Cortex of kidney (tissue), 1 donor: ENCODE data around the gene AFG1L.

Experiments
- DNase-seq: peaks from one replicate; lab custom pipeline; 2025; lab: John Stamatoyannopoulos, UW

AFG1L gene

DNA sequence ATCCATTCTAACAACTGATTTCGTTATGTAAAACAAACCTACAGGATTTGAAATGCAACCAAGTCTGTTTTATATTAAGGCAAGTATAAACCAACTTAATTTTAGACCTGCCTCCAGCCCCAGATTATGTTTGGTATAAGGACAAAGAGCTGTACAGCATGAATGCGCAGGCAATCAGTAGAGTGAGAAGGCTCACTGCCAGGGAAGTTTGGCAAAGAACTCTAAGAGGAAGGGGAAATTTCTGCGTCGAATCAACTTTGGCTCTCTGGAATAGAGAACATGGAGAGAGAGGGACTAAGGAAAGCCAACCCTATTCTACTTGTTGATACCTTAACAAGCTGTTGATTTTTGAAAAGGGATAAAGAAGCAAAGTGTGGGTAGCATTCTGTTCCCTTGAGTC lies 168.9 kb downstream of the AFG1L start:
- no peak for DNase-seq

DNA sequence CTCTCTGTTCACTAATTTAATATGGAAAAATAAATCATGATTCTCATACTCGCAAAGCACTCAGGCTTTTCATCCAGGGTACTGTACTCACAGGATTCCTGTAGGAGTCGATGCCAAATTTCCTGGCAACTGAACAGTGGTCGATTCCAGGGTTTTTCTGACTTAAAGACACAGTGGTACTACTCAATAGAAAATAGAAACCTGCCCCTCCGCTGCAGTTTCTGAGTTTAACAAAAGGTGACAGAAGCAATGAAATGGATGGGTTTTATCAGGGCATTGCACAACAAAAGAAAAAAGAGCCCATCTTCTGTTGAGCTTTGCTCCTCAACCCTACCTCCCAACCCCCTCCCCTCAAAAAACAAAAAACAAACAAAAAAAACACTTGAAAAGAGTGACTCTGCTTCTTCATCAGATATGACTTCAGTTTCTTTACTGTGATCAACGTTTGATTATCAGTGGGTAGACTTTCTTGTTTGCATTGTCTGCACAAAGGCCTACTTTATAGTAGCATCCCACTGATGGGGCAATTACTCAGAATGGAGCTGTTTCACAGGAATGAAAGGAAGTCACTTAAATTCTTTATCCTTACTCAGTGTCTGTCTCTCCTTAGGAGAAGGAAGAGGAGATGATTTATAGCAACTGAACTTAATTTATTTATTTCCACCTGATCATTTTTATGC lies 169.7 kb downstream of the AFG1L start:
- DNase-seq = no peak

DNA sequence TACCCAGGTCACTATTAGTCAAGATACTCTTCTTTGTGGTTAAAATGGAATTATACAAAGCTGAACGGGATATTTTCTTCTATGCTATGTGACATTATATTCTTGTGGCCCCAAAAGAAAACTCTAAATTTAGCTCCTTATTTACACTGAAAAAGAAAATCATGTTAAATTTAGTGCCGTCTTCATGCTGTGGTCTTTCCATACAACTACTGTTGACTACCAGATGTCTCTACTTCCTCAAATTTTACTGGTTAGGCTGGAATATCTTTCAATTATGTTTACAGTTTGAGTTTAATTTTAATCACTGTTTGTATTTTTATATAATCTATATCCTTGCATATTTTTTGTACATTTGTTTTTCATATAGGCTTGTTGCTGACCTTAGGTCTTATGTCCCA lies 170.2 kb downstream of the AFG1L start:
- no peak for DNase-seq

DNA sequence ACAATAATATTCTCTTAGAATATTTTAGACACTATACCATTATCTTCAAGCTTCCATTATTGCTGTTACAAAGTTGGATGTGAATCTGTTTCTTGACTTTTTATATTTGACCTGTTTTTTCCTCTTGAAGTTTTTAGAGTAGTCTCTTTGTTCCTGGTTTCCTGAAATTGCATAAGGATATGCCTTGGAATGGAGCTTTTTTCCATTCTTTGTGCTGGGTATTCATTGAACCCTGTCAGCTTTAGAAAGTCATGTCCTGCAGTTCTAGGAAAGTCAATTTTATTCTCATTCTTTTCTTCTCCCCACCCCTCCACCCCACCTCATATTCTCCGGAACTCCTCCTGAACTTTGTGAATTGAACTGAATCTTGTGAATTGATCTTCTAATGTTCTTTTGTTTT lies 173.5 kb downstream of the AFG1L start:
- no peak for DNase-seq

DNA sequence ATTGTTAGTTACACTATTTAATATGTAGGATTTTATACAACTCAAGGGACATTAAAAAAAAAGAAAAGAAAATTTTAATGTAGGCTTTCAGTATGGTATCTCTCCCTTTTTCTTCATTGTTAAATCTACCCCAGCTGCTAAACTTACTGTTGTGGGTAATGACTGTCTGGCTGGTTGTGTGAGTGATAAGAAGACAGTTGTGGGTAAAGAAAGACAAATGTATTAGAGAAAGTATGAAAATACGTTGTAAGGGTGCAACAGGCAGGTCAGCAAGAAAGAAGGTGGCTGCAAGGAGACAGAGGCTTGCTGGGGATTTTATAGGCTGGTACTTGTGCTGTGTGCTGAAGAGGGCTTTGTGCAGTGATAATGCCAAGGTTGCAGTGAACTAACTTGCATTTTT lies 174.5 kb downstream of the AFG1L start:
- no peak for DNase-seq

DNA sequence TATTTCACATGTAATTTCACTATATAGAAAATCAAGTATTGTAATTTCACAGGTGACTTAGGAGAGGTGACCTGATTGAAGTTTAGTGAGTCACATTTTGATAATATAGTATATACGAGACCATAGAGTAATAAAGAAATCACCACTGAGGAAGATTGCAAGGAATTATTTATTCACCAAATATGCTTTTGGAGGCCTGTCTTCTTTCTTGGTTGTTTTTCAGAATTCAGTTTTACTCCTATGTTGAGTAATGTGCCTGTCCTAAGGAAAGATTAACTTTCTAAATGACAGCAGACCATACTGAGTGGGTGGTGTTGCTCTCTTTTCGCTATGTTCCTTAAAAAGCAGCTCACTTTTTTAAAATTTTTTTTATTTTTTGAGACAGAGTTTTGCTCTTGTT lies 178.3 kb downstream of the AFG1L start:
- DNase-seq = no peak

DNA sequence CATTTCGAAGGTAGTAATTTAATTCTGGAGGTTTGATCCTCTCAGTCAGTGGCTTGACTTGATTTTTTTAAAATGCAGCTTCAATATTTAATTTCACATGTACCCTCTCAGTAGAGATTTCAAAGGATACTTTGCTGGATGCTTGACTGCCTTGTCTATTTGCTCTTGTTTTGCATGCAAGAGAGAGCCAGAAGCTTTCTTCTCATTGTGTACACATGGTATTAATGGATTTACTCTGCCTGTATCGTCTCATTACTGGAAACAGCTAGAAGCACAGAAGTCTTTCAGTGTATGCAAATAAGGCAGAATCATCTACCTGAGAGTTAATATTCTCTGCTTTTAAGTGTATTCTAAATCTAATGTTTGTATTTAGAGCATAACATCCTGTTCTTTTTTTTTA lies 181.5 kb downstream of the AFG1L start:
- DNase-seq = no peak

DNA sequence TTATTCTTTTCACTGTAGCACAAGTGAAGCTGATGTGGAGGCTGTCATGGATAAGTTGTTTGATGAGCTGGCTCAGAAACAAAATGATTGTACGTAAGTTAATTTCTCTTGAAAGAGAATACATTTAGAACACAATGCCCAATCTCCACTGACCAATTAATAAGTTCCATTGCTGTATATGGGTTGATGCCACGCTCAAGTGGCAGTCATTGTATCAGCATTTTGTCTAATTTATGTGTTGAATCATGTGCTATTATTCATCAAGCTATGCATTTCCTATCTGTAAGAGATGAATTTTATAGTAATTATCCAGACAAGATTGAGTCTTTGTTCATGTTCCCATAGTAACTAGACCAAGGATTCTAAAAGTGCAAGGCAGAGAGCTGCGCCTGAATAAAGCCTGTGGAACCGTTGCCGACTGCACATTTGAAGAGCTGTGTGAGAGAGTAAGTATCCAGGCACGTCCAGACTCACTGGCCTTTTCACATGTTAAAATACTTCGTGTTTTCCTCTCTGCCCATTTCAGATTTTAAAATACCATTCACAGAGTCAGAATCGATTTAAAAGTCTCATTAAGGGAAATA lies 182.1 kb downstream of the AFG1L start:
- no peak for DNase-seq

DNA sequence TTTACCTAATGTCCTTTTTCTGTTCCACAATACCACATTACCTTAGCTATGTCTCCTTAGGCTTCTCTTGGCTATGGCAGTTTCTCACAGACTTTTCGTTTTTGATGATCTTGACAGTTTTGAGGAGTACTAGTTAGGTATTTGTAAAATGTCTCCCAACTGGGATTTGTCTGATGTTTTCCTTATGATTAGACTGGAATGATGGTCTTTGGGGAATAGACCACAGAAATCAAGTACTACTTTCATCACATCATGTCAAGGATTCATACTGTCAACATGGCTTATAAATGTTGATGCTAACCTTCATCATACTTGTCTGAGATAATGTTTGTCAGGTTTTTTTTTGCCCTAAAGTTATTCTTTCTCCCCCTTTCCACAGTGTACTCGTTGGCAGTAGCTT lies 187.7 kb downstream of the AFG1L start:
- DNase-seq = no peak

DNA sequence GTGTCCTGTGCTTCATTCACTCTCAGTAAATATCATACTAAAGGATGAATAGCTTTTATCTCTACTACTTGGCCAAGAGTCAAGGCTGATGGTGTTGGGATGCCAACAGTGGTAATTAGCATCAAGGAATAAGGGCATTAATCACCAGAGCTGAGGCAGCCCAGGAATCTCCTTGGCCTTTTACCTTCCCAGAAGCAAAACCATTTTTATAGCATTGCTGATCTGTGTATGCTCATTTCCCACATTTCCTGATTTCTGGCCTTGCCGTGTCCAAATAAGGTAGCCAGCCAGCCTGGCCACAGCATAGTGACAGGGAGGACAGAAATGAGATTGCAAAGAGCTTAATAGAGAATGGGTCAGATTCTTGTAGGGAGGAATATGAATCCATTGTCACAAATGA lies 189.2 kb downstream of the AFG1L start:
- DNase-seq = no peak

DNA sequence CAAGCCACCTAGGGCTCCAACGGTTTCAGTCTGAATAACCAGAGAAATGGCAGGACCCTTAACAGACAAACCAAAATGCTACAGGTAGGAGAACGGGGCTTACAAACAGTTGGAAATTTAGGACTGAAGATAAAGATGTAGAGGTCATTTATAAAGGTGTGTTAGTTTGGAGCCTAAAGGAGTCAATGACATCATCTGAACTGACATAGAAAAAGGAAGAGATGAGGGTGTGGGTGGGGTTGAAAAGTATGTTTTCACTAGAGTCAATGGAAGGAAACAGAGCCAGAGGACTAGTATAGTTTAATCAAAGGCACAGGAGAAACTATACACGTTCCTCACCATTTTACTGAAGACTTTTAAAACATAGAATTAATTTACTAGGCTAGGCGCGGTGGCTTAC lies 194.8 kb downstream of the AFG1L start:
- no peak for DNase-seq

DNA sequence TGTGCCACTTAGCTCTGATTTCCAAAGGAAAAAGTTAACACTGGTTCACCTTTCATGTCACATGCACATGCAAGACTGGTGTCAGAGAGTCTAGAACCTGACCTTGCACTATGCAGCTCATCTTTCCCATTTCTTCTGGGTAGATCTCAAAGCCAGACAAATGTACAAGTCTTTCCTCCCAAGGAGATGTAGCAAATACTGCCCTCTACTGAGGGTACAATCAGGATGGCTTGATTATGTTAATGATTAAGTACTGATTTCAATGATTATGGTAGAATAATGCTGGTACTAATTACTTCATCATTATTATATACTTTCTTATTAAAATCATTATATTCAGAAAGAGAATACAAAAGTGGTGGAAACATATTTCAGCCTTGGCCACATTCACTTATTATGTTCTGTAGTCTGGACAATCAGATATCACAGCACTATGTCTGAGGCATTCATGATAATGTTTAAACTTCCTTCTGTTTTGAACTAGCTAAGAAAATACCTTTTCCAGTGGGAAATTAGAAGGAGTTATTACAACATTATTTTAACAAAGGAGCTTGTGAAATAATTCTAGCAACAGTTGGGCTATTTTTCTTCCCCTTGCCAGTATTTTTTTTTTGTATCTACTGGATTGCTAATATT lies 197.4 kb downstream of the AFG1L start:
- DNase-seq = no peak

DNA sequence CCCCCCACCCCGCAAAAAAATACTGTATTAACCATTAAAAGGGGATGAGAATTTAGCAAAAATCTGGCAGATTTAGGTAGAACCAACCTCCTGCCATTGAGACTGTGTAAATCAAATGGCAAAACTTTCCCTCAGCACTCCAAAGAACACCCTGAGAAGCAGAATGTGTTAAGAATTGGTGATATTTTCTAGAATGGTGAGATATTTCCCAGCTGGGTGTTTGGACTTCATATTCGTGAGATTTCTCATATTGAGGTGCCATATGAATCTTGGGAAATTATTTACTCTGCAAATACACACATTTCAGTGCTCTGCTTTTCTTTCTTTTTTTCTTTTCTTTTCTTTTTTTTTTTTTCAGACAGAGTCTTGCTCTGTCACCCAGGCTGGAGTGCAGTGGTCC lies 199.6 kb downstream of the AFG1L start:
- DNase-seq = no peak

DNA sequence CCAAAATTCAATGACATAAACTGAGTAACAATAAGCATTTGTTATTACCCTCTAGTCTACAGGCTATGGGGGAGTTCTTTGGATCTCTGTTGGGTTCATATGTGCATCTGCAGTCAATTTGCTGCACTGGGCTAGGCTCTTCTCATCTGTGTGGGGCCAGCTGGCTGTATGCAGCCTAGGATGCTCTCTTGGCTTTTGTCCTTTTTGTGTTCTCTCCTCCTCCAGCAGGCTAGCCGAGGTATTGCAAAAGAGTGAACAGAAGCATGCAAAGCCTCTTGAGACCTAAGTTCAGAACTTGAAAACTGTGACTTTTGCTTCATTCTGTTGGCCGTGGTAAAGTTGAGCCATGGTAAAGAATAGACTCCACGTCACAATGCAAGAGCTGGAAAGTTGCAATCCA lies 203.0 kb downstream of the AFG1L start:
- no peak for DNase-seq

DNA sequence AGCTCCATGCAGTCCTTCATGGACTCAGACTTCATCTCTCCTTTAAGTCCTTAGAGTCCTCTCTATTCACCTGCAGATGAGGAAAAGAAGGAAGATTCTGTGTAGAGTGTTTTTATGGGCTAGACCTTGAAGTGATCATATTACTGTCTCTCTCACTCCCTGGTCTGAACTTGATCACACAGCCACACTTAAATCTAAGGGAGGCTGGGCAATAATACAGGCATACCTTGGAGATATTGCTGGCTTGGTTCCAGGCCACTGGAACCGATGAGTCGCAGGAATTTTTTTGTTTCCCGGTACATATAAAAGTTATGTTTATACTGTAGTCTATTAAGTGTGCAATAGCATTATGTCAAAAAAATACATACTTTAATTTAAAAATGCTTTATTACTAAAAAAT lies 206.7 kb downstream of the AFG1L start:
- no peak for DNase-seq

DNA sequence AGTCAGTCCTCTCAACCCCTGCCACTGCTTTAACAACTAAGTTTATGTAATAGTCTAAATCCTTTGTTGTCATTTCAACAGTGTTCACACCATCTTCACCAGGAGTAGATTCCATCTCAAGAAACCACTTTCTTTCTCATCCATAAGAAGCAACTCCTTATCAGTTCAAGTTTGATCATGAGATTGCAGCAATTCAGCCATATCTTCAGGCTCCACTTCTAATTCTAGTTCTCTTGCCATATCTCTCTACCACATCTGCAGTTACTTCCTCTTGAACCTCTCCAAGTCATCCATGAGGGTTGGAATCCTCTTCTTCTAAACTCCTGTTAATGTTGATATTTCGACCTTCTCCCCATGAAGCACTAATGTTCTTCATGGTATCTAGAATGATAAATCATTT lies 208.0 kb downstream of the AFG1L start:
- DNase-seq = no peak

DNA sequence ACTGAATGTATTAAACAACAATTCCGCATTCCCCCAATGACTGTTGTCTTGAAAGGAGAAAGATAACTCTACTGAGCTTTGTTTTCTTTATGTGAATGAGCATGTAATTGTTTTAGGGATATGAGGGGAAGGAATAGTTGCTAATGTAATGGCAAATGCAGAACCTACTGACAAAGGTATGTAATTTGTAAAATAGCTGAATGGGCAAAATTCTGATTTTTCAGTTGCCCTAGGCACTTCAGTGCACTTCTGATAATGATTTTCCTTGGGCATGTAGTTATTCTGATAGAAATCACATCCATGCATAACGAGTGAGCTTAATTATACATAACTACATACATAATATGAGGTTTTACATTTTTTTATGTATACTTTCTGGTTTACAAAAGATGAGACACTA lies 212.5 kb downstream of the AFG1L start:
- no peak for DNase-seq

DNA sequence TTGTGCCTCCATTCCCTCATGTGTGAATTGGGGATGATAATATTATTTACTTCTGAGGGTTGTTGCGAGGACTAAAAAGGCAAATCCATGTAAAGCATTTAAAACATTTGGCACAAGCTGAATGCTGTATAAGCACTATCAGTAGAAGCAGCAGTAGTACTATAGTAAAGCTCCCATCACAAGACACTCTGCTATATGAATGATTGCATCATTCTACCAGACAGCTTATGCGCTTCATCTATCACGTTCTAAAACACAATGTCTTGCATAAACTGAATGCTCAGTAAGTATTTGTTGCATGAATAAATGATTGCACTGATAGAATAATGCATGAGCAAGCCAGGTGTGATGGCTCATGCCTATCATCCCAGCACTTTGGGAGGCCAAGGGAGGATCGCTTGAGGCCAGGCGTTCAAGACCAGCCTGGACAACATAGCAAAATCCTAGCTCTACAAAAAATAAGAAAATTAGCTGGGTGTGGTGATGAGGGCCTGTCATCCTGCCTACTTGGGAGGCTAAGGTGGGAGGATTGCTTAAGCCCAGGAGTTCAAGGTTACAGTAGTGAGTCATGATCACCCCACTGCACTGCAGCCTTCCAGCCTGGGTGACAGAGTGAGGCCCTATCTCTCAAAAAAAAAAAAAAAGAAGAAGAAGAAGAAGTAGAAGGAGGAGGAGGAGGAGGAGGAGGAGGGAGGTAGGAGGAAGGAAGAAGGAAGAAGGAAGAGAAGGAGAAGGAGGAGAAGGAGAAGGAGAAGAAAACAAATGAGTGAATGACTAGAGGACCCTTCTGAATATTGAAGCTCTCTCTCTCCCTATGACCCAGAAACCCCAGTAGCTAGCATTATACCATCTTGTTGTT lies 215.8 kb downstream of the AFG1L start:
- no peak for DNase-seq

DNA sequence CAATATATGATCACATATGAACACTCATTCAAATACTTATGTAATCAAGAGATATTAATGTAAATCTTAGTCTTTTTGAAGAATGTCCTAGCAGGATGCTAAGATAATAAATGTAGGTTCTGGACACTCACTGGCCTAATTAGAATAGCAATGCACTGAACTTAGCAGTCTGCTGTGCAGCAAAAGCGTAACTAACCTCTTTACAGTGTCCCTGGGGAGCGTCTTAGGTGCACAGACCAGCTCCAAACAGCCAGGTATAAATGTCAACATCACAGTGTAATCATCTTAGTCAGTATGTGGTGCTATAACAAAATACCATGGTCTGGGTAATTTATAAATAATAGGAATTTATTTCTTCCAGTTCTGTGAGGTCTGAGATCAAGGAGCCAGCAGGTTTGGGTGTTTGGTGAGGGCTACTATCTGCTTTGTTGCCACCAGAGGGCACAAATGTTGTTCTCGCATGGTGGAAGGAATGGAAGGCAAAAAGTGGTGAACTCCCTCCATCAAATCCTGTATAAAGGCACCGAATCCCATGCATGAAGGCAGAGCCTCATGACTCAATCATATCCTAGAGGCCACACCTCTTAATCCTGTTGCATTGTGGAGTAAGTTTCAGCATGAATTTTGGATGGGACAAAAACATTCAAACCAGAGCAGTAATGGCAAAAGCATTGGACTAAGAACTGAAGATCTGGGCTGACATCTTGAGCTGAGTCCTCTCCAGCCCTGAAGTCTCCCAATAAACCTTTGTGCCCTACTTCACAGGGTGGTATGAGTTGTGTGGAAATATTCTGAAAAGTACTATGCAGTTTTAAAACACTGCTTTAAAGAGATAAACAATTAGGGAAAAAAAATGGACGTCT lies 224.1 kb downstream of the AFG1L start:
- no peak for DNase-seq

DNA sequence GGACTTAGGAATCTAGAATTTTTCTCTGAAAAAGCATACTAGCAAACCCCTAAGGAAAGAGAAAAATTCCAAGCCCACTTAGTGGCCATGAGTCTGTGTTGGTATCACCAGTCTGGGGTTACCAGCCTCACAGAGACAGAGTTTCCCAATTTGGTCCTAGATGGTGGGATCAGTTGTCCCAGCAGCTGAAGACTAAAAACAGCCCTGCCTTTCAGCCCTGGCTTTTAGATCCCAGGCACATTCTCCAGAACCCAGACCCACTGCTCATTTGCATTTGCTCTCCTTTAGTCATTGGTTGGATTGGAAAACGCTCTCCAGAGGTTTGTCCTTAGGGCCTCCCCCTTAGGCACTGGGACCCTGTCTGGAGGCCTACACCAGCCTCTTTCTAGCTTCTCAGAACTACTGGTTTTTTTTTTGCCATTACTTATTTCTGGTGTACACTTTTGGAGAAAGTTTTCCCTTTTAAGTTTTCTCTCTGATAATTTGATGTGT lies 226.8 kb downstream of the AFG1L start:
- DNase-seq = no peak

DNA sequence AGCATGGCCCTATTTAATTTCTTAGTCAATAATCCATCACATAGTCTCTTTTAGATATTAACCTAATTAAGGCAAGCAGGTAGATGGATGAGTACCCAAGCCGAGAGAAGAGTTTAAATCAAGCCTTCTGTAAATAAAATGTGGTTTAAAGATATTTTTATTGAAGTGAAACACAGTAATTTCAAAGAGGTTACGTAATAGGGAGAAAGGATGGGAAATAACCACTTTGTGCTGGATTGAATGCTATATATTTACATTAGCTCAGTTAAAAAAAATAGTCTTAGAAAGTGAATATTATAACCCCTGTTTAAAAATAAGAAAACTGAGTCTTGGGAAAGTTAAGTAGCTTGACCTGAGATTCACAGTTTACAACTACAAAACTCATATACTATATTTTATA lies 228.8 kb downstream of the AFG1L start:
- DNase-seq = no peak
